Suprapubic skin (tissue), 4 donors: Measurements from ENCODE around the gene PHF1. TPM values are rescaled to one million over a fixed set of nuclear protein-coding genes. Genes with fewer than 3 reads are reported as not detected.
A peak's percentile ranks its signal among the peaks of the same experiment; 100 is the strongest.

Experiments used
- DNase-seq, 2 donors: peaks; one replicate each; pipeline ENCODE4 v3.0.0-alpha.2; 2019; ENCODE audit warnings: low spot score in 2 of 2
- H3K27ac ChIP-seq: fragments of 200-600 bp; sonication (generic); one replicate; pipeline ENCODE4 v1.5.1; 2019
- H3K27me3 ChIP-seq: fragments of 200-600 bp; sonication (generic); one replicate; pipeline ENCODE4 v1.5.1; 2019
- H3K36me3 ChIP-seq: fragments of 200-600 bp; sonication (generic); one replicate; pipeline ENCODE4 v1.5.1; 2019
- H3K4me1 ChIP-seq: fragments of 200-600 bp; sonication (generic); one replicate; pipeline ENCODE4 v1.5.1; 2019
- H3K4me3 ChIP-seq: fragments of 200-600 bp; sonication (generic); one replicate; pipeline ENCODE4 v1.5.1; 2019; ENCODE audit warnings: mild to moderate bottlenecking
- H3K9me3 ChIP-seq: fragments of 200-600 bp; sonication (generic); one replicate; pipeline ENCODE4 v1.5.1; 2019
- EP300 ChIP-seq: sonication (generic); formaldehyde crosslinking; IDR thresholded peaks from one replicate; pipeline ENCODE4 v1.6.1; 2017; ENCODE audit warnings: antibody characterized with exemption
- POLR2A ChIP-seq, 2 donors: fragments of 450-650 bp; IDR thresholded peaks; one replicate each; pipeline ENCODE4 v1.6.1; 2017; ENCODE audit warnings: antibody characterized with exemption in 2 of 2, mild to moderate bottlenecking in 2 of 2, moderate library complexity in 2 of 2
- POLR2AphosphoS5 ChIP-seq, 3 donors: sonication (generic); formaldehyde crosslinking; IDR thresholded peaks; one replicate each; pipeline ENCODE4 v1.6.1; 2017; ENCODE audit warnings: antibody characterized with exemption in 3 of 3
- WGBS: methylation state at CpG from one replicate; pipeline ENCODE4 v1.1.5; 2018; 5-methylcytosine and 5-hydroxymethylcytosine counted together
- total RNA-seq, 4 donors: library from RNA; depleted of rRNA; stranded (reverse); fragments of >200 nt; gene quantifications; one replicate each; pipeline ENCODE4 v1.1.0, GENCODE V29; 2016
- TF ChIP-seq, protein P1 (sequence below), 2 donors: fragments of 200-600 bp in 1 of 2; fragments of 450-650 bp in 1 of 2; sonication (generic) in 1 of 2; IDR thresholded peaks; one replicate each; pipeline ENCODE4 v1.5.1; 2016 to 2019; ENCODE audit warnings: antibody characterized with exemption in 2 of 2, mild to moderate bottlenecking in 1 of 2, moderate library complexity in 1 of 2

The PHF1 gene
- total RNA-seq, 4 donors from 2014 or later: 35.9 to 102 (median 48.6) TPM

DNA sequence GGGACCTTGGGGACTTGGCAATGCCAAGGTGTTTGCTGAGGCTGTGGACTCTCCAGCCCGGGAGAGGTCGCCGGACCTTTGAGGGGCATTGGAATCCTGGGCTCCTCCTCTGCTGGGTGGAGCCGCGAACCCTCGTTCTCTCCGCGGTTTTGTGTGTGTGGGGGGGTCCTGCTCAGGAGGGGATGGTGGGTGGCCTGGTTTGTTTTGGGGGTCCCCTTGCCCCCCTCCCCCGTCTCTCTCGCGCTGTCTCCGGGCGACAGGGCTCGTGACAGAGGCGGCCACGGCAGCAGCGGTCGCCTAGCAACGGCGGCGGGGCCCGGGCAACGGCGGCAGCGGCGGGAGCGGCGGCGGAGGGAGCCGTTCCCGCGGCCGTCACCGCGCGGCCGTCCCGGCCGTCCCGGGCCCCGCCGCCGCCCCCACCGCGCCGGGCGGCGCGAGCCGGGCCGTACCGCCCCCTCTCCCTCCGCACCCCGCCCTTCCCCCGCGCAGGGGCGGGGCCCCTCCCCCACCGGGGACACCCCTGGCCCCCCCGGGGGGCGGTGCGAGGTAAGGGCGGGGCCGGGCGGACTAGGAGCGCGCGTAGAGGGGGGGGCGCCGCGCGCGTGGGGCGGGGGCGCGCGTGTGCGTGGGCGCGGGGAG, 16.9 kb downstream of the PHF1 start:
- peak in 1 of 2 donors; percentile 82 for DNase-seq
- H3K27me3 ChIP-seq: no peaks in the 10 kb centered on the region
- H3K4me3 ChIP-seq: peak overlapping the region; percentile 68
- no peaks in the 10 kb centered on the region for H3K9me3 ChIP-seq
- H3K4me1 ChIP-seq: peaks cover 67% of the 10 kb centered on the region
- H3K36me3 ChIP-seq: peaks cover 2% of the 10 kb centered on the region
- peak overlapping the region; percentile 92 for H3K27ac ChIP-seq
- TF ChIP-seq POLR2A (IDR thresholded peaks at IDR 0.05): no peak
- TF ChIP-seq, protein P1, sequence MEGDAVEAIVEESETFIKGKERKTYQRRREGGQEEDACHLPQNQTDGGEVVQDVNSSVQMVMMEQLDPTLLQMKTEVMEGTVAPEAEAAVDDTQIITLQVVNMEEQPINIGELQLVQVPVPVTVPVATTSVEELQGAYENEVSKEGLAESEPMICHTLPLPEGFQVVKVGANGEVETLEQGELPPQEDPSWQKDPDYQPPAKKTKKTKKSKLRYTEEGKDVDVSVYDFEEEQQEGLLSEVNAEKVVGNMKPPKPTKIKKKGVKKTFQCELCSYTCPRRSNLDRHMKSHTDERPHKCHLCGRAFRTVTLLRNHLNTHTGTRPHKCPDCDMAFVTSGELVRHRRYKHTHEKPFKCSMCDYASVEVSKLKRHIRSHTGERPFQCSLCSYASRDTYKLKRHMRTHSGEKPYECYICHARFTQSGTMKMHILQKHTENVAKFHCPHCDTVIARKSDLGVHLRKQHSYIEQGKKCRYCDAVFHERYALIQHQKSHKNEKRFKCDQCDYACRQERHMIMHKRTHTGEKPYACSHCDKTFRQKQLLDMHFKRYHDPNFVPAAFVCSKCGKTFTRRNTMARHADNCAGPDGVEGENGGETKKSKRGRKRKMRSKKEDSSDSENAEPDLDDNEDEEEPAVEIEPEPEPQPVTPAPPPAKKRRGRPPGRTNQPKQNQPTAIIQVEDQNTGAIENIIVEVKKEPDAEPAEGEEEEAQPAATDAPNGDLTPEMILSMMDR (IDR thresholded peaks at IDR 0.05): no peak
- TF ChIP-seq EP300: no peak
- no peak for TF ChIP-seq POLR2AphosphoS5 (IDR thresholded peaks at IDR 0.05)
- WGBS: 0% methylated on average over 8 of the region's 79 CpGs

DNA sequence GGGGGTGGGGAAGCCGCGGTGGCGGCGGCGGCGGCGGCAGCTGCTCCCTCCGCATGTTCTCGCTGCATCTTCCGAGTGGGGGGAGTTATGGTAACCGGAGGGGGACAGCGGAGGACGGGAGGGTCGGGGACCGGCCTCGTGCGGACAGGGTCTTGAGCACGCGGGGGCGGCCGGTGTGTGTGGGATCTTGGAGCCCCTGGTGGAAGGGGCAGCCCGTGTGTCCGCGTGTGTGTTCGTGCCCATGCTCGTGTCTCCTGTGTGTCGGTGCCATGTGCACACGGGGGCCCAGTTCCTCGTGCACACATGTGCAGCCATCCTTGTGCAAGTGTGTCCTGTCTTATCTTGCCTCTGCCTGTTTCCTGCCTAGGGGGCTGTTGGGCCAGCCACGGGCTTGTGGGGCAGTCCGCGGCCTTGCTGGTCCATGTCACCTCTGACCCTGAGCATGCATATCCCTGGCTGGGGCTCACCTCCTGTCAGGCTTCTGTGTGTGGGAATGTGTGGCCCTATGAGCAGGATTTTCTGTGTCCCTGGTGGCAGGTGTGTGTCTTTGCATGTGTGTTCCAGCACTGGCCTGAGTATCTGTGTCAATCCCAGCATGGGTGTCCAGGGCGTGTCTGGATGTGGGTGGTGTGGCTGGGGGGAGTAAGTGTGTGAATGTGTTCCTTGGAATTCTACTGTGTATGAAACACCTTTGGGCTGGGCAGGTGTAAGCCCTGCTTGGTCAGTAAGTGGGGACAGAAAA, 17.6 kb downstream of the PHF1 start:
- peak in 1 of 2 donors; percentile 74 for DNase-seq
- H3K27ac ChIP-seq: peak overlapping the region; percentile 92
- TF ChIP-seq, protein P1 (IDR thresholded peaks at IDR 0.05): peak; percentile 21 to 42
- TF ChIP-seq EP300: no peak
- peak overlapping the region; percentile 68 for H3K4me3 ChIP-seq
- H3K36me3 ChIP-seq: peaks cover 8% of the 10 kb centered on the region
- peaks cover 67% of the 10 kb centered on the region for H3K4me1 ChIP-seq
- no peaks in the 10 kb centered on the region for H3K27me3 ChIP-seq
- 8% methylated on average over 8 of the region's 33 CpGs for WGBS
- no peaks in the 10 kb centered on the region for H3K9me3 ChIP-seq

DNA sequence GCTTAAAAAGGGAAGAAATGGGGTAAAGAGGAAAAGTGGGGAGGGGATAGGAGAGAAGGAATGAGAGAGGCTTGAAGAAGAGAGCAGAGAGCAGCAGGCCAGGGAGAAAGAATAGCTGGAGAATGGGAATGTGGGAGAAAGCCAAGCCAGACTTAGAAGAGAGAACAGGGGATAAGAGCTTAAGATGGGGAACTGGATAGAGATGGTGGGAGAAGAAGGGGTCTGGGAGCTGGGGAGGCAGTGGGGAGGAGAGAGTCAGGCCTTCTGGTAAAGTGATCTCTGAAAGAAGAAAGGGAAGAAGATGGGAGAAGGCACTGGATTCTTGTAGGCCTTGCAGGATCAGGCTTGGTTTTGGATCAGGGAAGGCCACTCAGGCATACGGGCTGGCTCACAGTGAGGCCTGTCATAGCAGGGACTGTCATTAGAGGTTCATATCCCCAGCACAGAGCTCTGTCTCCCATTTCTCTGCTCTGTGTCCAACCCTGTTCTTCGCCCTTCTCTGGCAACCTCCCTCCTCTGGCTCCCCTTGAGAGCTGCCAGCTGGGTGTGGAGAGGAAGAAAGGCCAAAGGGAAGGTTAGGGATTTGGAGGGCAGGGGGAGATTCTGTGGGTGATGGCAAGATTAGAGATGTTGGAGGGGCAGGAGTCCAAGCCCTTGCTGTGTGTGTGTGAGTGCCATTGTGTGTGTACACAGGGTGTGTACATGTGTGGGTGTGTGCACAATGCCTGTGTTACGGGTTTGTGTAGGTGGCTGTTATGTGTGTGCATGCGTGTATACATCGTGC, 18.3 kb downstream of the PHF1 start:
- H3K4me3 ChIP-seq: peak overlapping the region; percentile 3

DNA sequence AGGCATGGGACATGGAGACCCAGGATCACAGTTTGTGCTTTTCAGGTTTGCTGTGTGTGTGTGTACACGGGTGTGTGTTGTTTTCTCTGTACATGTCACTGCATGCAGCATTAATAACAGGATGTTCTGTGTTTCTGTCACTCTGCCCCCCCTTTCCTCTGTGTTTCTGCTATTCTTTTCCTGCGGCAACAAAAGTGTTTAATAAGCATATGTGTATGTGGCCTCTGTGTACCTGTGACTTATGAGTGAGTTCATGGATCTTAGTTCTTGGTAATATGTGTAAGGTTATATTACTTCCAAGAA, 18.9 kb downstream of the PHF1 start:
- Histone ChIP-seq H3K27ac (peak overlapping the region; percentile 92), H3K27me3 (no peaks in the 10 kb centered on the region), H3K4me3 (no peak overlapping the region), H3K9me3 (no peaks in the 10 kb centered on the region), H3K36me3 (peaks cover 8% of the 10 kb centered on the region), H3K4me1 (peaks cover 65% of the 10 kb centered on the region)
- no peak for DNase-seq
- WGBS: 16% methylated on average over 2 of the region's 2 CpGs
- TF ChIP-seq, protein P1 (IDR thresholded peaks at IDR 0.05): no peak
- TF ChIP-seq POLR2AphosphoS5 (IDR thresholded peaks at IDR 0.05) (no peak), POLR2A (IDR thresholded peaks at IDR 0.05) (no peak), EP300 (no peak)

More for the DNA sequence above, 18.3 kb downstream of the PHF1 start:
- Histone ChIP-seq H3K9me3 (no peaks in the 10 kb centered on the region), H3K36me3 (peaks cover 8% of the 10 kb centered on the region), H3K27ac (peak overlapping the region; percentile 92), H3K4me1 (peaks cover 67% of the 10 kb centered on the region), H3K27me3 (no peaks in the 10 kb centered on the region)
- no peak for TF ChIP-seq EP300
- TF ChIP-seq, protein P1 (IDR thresholded peaks at IDR 0.05): no peak
- TF ChIP-seq POLR2AphosphoS5 (IDR thresholded peaks at IDR 0.05): no peak
- TF ChIP-seq POLR2A (IDR thresholded peaks at IDR 0.05): no peak
- 38% methylated on average over 5 of the region's 5 CpGs for WGBS
- peak in 1 of 2 donors; percentile 50 for DNase-seq

DNA sequence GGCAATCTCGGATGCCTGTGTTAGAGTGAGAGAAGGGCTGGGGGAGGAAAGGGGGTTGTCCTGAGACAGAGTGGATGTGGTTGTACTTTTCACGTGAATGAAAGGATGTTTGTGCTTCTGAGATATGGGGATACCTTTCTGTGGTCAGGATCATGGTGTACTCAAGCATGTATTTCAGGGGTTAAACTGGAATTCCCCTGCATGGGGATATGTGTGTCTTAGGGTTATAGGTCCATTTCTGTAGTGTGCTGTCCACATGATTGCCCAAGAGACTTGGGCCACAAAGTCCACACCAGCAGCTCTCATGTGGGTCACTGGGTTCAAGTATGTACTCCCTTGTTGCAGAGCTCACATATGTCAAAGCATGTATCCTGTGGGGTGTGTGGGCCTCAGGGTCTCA, 19.5 kb downstream of the PHF1 start:
- Histone ChIP-seq H3K9me3 (no peaks in the 10 kb centered on the region), H3K4me1 (peaks cover 59% of the 10 kb centered on the region), H3K27ac (no peak overlapping the region), H3K36me3 (peaks cover 12% of the 10 kb centered on the region), H3K27me3 (no peaks in the 10 kb centered on the region), H3K4me3 (no peak overlapping the region)
- WGBS: 59% methylated on average over 2 of the region's 2 CpGs
- DNase-seq: no peak
- TF ChIP-seq POLR2AphosphoS5 (IDR thresholded peaks at IDR 0.05): no peak
- TF ChIP-seq POLR2A (IDR thresholded peaks at IDR 0.05): no peak
- TF ChIP-seq, protein P1 (IDR thresholded peaks at IDR 0.05): no peak
- no peak for TF ChIP-seq EP300
